GM12891 (cell line): ENCODE measurements around the gene PRODH2.

Source experiments
- PAX5 ChIP-seq: IDR thresholded peaks from 2 replicates; pipeline ENCODE4 v1.6.1; 2011; ENCODE audit warnings: low read length, moderate library complexity, mild to moderate bottlenecking; ENCODE audit not compliant: insufficient read depth, severe bottlenecking
- POLR2A ChIP-seq: IDR thresholded peaks from 2 replicates; pipeline ENCODE4 v1.6.1; 2011; ENCODE audit warnings: low read depth, low read length, control low read depth
- POLR2AphosphoS5 ChIP-seq: IDR thresholded peaks from 2 replicates; pipeline ENCODE4 v1.6.1; 2011; ENCODE audit warnings: low read depth, low read length, control low read depth
- POU2F2 ChIP-seq: IDR thresholded peaks from 2 replicates; pipeline ENCODE4 v1.6.1; 2011; ENCODE audit warnings: low read depth, mild to moderate bottlenecking, control low read depth, low read length, moderate library complexity
- SPI1 ChIP-seq: IDR thresholded peaks from 2 replicates; pipeline ENCODE4 v1.6.1; 2011; ENCODE audit warnings: low read depth, low read length, control low read depth
- TAF1 ChIP-seq: IDR thresholded peaks from 2 replicates; pipeline ENCODE4 v1.6.1; 2011; ENCODE audit warnings: low read depth, low read length, control low read depth

DNA sequence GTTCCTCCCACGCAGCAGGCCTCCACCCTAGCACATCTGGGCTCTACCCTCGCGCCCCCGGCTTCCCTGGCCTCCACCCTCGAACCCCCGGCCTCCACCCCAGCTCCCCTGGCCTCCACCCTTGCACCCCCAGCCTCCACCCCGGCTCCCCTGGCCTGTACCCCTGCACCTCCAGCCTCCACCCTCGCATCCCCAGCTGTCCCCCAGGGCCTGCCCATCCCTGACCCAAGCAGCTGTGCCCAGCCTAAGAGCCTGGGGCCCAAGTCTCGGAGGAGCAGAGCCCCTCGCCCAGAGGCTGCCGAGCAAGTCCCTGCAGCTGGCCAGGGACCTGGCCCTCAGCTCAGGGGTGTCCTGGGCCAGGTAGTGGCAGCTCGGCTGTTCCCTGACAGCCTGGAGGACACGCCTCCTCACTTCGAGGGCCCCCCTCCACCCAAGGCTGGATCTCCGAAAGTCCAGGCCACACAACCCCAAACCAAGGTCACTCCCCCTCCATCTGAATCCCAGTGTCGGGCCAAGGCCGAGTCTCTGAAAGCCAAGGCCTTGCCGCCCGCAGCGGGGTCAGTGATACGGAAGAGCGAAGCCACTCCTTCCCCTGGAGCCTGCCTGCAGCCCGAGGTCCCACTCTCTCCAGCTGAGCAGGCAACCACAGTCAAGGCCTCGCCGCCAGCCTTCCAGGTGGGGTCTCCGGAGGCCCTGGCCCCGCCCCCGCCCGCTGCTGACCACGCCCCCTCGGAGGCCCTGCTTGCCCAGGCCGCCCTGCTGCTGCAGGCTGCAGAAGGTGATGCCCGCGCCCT is 45.2 kb downstream of the PRODH2 start:
- TF ChIP-seq POLR2AphosphoS5 (no peak), SPI1 (no peak), POLR2A (no peak), TAF1 (no peak), PAX5 (no peak), POU2F2 (no peak)
